K562 (cell line): ENCODE results near the gene MEX3A. TPM values are rescaled to one million over a fixed set of nuclear protein-coding genes. Genes with fewer than 3 reads are reported as not detected.
A peak's percentile ranks its signal among the peaks of the same experiment; 100 is the strongest.

Experiments used
- ATAC-seq: fragments of 200-7000 bp; cut with Tn5 transposase; 3 replicates; pipeline ENCODE4 v1.9.1; 2020; ENCODE audit warnings: moderate library complexity
- BruUV-seq: library from RNA; stranded (reverse); fragments of 400-500 nt; replicated peaks from 2 replicates; lab custom pipeline; 2021; lab: Mats Ljungman, UMichigan
- CTCF ChIA-PET: fragments of 300-600 bp; formaldehyde crosslinking; extraction: SDS; loops from one replicate; lab custom pipeline; 2021; ENCODE audit warnings: low intra/inter-chr PET ratio; lab: Yijun Ruan, JAX
- POLR2A ChIA-PET: fragments of 300-600, 350-650 bp; sonication (Branson Sonifier 250); formaldehyde crosslinking; extraction: SDS; loops from one replicate; lab custom pipeline; 2021; ENCODE audit warnings: antibody characterized with exemption, inconsistent platforms; lab: Yijun Ruan, JAX
- DNase-seq, 4 experiments: peaks; one replicate each; pipeline versions ENCODE4 v3.0.0 to v3.0.0-alpha.2; 2011 to 2018; ENCODE audit warnings: low spot score in 3 of 4, mixed read lengths in 3 of 4; ENCODE audit errors: extremely low read depth in 1 of 4
- FAIRE-seq: peaks from 2 replicates; lab custom pipeline; 2011; peaks lifted over from hg19 to GRCh38; lab: Jason Lieb, UNC
- H2AFZ ChIP-seq: 2 replicates; pipeline ENCODE4 v1.6.0; 2011; ENCODE audit warnings: low read depth, low read length, control low read depth, inconsistent platforms
- H3K27ac ChIP-seq: fragments of 200-600 bp; 3 replicates; pipeline ENCODE4 v1.8.0; 2011; ENCODE audit warnings: low read depth, mild to moderate bottlenecking, control low read depth, inconsistent platforms, low read length, moderate library complexity, mixed read lengths; ENCODE audit errors: extremely low read depth
- H3K27me3 ChIP-seq, 2 experiments: fragments of 300-600 bp in 1 of 2; 2 replicates in 1 of 2; 3 replicates in 1 of 2; pipeline versions ENCODE4 v1.6.0 to v1.8.0; 2011; ENCODE audit warnings: inconsistent platforms in 2 of 2, low read length in 2 of 2, mild to moderate bottlenecking in 1 of 2, mixed read lengths in 1 of 2, moderate library complexity in 1 of 2; ENCODE audit not compliant: control insufficient read depth in 2 of 2, insufficient read depth in 2 of 2
- H3K36me3 ChIP-seq: fragments of 300-600 bp; 3 replicates; pipeline ENCODE4 v1.8.0; 2011; ENCODE audit warnings: mild to moderate bottlenecking, low read length, inconsistent platforms; ENCODE audit not compliant: control insufficient read depth, insufficient read depth
- H3K4me1 ChIP-seq, 2 experiments: fragments of 200-600 bp in 1 of 2; replicated peaks in 1 of 2; 2 replicates in 1 of 2; 3 replicates in 1 of 2; pipeline versions ENCODE4 v1.5.1 to v1.8.0; 2011; ENCODE audit warnings: inconsistent platforms in 2 of 2, low read length in 2 of 2, mild to moderate bottlenecking in 1 of 2, mixed read lengths in 1 of 2, moderate library complexity in 1 of 2; ENCODE audit not compliant: control insufficient read depth in 2 of 2, insufficient read depth in 2 of 2
- H3K4me2 ChIP-seq: 2 replicates; pipeline ENCODE4 v1.6.1; 2011; ENCODE audit warnings: low read length, control low read depth, inconsistent platforms, mixed read lengths; ENCODE audit not compliant: insufficient read depth
- H3K4me3 ChIP-seq: fragments of 200-600 bp; sonication (generic), shearing (Covaris generic); 2 replicates; pipeline ENCODE4 v1.5.1; 2016; ENCODE audit warnings: control low read depth, inconsistent platforms
- H3K79me2 ChIP-seq: fragments of 200-600 bp; 3 replicates; pipeline ENCODE4 v1.8.0; 2011; ENCODE audit warnings: low read length, inconsistent platforms; ENCODE audit not compliant: control insufficient read depth, insufficient read depth
- H3K9ac ChIP-seq, 2 experiments: 2 replicates each; pipeline versions ENCODE4 v1.6.0 to v1.6.1; 2011; ENCODE audit warnings: low read depth in 2 of 2, low read length in 2 of 2, control low read depth in 1 of 2, inconsistent platforms in 1 of 2, mild to moderate bottlenecking in 1 of 2, mixed read lengths in 1 of 2; ENCODE audit not compliant: insufficient read depth in 1 of 2
- H3K9me1 ChIP-seq: one replicate; pipeline ENCODE4 v1.6.0; 2011; ENCODE audit warnings: inconsistent platforms, mild to moderate bottlenecking, low read length, moderate library complexity; ENCODE audit not compliant: control insufficient read depth, insufficient read depth
- H3K9me3 ChIP-seq: replicated peaks from 2 replicates; pipeline ENCODE4 v1.5.1; 2011; ENCODE audit warnings: low read depth, low read length, inconsistent platforms; ENCODE audit not compliant: control insufficient read depth, insufficient read depth
- H4K20me1 ChIP-seq: replicated peaks from 2 replicates; pipeline ENCODE4 v1.6.1; 2011; ENCODE audit warnings: low read length, inconsistent platforms, mixed read lengths; ENCODE audit not compliant: control insufficient read depth, insufficient read depth
- CBX1 ChIP-seq: sonication (generic); IDR thresholded peaks from 2 replicates; pipeline ENCODE4 v1.6.1; 2016; ENCODE audit warnings: antibody characterized with exemption, low read depth, mild to moderate bottlenecking
- CHD1 ChIP-seq: fragments of 200-600 bp; sonication (generic); IDR thresholded peaks from one replicate; pipeline ENCODE4 v1.6.1; 2012; ENCODE audit warnings: mild to moderate bottlenecking, moderate library complexity, low read length, inconsistent platforms
- KLF16 ChIP-seq: IDR thresholded peaks from 2 replicates; pipeline ENCODE4 v1.6.1; 2016; ENCODE audit warnings: antibody characterized with exemption
- MCM7 ChIP-seq, 2 experiments: fragments of 450-650 bp; IDR thresholded peaks; 2 replicates each; pipeline ENCODE4 v1.6.1; 2016 to 2018
- NR4A1 ChIP-seq, 2 experiments: fragments of 250-450 bp in 1 of 2; fragments of 450-650 bp in 1 of 2; sonication (Bioruptor Pico) in 1 of 2; IDR thresholded peaks; 2 replicates each; pipeline versions ENCODE4 v1.4.0 to v1.6.1; 2016 to 2020; ENCODE audit warnings: mild to moderate bottlenecking in 2 of 2, missing compliant biosample characterization in 1 of 2, missing genetic modification characterization in 1 of 2, moderate library complexity in 1 of 2
- RAD51 ChIP-seq: fragments of 450-650 bp; IDR thresholded peaks from 2 replicates; pipeline ENCODE4 v1.7.1; 2016; ENCODE audit warnings: low read depth, mild to moderate bottlenecking, borderline replicate concordance
- SMC3 ChIP-seq: conservative IDR thresholded peaks from 2 replicates; pipeline ENCODE4 v1.6.1; 2011; ENCODE audit warnings: low read depth, low read length, improper control_type of control experiment; ENCODE audit not compliant: insufficient read depth
- ZNF584 ChIP-seq: fragments of 200-800 bp; sonication (Bioruptor generic); IDR thresholded peaks from 2 replicates; pipeline ENCODE4 v1.6.1; 2016; ENCODE audit warnings: low read depth, mild to moderate bottlenecking, missing genetic modification characterization, missing compliant biosample characterization
- ZNF644 ChIP-seq: fragments of 200-800 bp; sonication (Bioruptor generic); IDR thresholded peaks from 2 replicates; pipeline ENCODE4 v1.6.1; 2016; ENCODE audit warnings: low read depth, missing genetic modification characterization, missing compliant biosample characterization
- WGBS: fragments of 100-300 bp; shearing (Covaris generic); methylation state at CpG from one replicate; pipeline ENCODE4 v1.1.6; 2016; ENCODE audit warnings: low coverage, mixed read lengths; ENCODE audit not compliant: insufficient coverage; ENCODE audit errors: missing lambda C conversion rate; 5-methylcytosine and 5-hydroxymethylcytosine counted together
- in situ Hi-C: fragments of 300-500 bp; cut with MboI; formaldehyde crosslinking; loops from 4 replicates; pipeline ENCODE4 v1.15.0; 2018; ENCODE audit warnings: inconsistent platforms, mixed read lengths
- intact Hi-C: fragments of 100-400 bp; cut with micrococcal nuclease; formaldehyde crosslinking; loops from 2 replicates; pipeline ENCODE4 v1.14.2; 2022
- polyA plus RNA-seq, 8 experiments: library from polyadenylated mRNA; depleted of rRNA in 4 of 8; stranded (reverse) in 5 of 8; unstranded in 3 of 8; fragments of >200 nt; fragmentation: Nextera tagmentation in 2 of 8; fragmentation: Illumina TruSeq in 1 of 8; extraction: Ambion mirVana in 2 of 8; extraction: Trizol in 1 of 8; gene quantifications; 2 replicates each; pipeline versions ENCODE4 v1.2.1 to v1.2.3, GENCODE V29; 2011 to 2014; ENCODE audit warnings: inconsistent platforms in 1 of 8, missing spikeins in 1 of 8
- total RNA-seq, 7 experiments: library from RNA; depleted of rRNA in 6 of 7; stranded (reverse); fragments of >200 nt in 6 of 7; fragmentation: Illumina TruSeq in 2 of 7; extraction: Trizol in 2 of 7; gene quantifications; 2 replicates each; pipeline versions ENCODE4 v1.2.1 to v1.2.3, GENCODE V29; 2011 to 2021; ENCODE audit warnings: low replicate concordance in 1 of 7
- TF ChIP-seq, protein P1 (sequence below): fragments of 250-450 bp; sonication (Bioruptor Pico); IDR thresholded peaks from 2 replicates; pipeline ENCODE4 v1.4.0; 2020; ENCODE audit warnings: mild to moderate bottlenecking, moderate library complexity
- TF ChIP-seq, protein P2 (sequence below), 2 experiments: fragments of 150-350 bp in 1 of 2; IDR thresholded peaks; 2 replicates each; pipeline ENCODE4 v1.6.1; 2012 to 2016; ENCODE audit warnings: low read depth in 2 of 2, low read length in 2 of 2, mild to moderate bottlenecking in 1 of 2, moderate library complexity in 1 of 2
- TF ChIP-seq, protein P3 (sequence below): fragments of 450-650 bp; IDR thresholded peaks from 2 replicates; pipeline ENCODE4 v1.6.1; 2016
- TF ChIP-seq, protein P4 (sequence below): sonication (generic); formaldehyde crosslinking; IDR thresholded peaks from 2 replicates; pipeline ENCODE4 v1.9.0; 2022; ENCODE audit warnings: mild to moderate bottlenecking, missing genetic modification reagents

Gene MEX3A
- total and polyA plus RNA-seq, 9 of the 15 experiments (the other 6 are each of a cell fraction or from before 2014, with no cell fraction given) = 0.36 to 13.7 (median 5.2) TPM

DNA sequence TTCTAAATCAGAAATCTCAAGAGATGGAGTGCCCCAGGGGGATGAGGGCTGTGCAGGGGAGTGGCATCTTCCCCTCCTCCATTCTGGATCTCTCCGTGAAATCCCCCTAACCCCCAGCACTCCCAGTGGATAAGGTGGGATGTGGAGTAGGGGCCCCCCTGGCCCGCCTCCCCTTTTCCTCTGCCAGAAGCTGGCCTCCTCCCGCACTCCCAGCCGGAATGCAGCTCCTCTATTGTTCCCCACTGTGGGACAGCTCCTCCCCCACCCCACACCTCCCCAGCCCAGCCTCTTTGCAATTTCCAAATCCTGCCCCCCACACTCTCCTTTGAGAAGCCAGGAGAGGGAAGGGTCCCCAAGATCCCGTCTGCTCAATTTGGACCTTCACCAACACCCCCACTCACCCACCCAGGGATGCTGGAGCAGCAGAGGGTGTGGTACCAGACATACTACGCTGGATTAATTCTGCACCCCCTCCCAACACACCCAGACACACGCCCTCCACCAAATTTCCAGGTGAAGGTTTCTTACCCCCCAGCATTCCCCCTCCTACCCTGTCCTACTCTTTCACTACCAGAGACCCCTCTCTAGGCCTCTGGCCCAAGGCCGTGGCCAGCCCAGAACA, 1.9 kb downstream of the MEX3A start:
- H3K9ac ChIP-seq = peak overlapping the region; percentile 73 to 94; a peak in 1 of 4 replicates
- TF ChIP-seq RAD51 (no peak), CBX1 (no peak), NR4A1 (CRISPR knock-in tag; IDR thresholded peaks at IDR 0.05) (no peak), NR4A1 (tag; IDR thresholded peaks at IDR 0.05) (no peak), ZNF584 (no peak), SMC3 (no peak), KLF16 (no peak), ZNF644 (tag) (no peak), CHD1 (no peak), MCM7 (IDR thresholded peaks at IDR 0.05) (no peak)
- TF ChIP-seq, protein P1, sequence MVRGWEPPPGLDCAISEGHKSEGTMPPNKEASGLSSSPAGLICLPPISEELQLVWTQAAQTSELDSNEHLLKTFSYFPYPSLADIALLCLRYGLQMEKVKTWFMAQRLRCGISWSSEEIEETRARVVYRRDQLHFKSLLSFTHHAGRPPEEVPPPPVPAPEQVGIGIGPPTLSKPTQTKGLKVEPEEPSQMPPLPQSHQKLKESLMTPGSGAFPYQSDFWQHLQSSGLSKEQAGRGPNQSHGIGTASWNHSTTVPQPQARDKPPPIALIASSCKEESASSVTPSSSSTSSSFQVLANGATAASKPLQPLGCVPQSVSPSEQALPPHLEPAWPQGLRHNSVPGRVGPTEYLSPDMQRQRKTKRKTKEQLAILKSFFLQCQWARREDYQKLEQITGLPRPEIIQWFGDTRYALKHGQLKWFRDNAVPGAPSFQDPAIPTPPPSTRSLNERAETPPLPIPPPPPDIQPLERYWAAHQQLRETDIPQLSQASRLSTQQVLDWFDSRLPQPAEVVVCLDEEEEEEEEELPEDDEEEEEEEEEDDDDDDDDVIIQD = no peak
- TF ChIP-seq, protein P2, sequence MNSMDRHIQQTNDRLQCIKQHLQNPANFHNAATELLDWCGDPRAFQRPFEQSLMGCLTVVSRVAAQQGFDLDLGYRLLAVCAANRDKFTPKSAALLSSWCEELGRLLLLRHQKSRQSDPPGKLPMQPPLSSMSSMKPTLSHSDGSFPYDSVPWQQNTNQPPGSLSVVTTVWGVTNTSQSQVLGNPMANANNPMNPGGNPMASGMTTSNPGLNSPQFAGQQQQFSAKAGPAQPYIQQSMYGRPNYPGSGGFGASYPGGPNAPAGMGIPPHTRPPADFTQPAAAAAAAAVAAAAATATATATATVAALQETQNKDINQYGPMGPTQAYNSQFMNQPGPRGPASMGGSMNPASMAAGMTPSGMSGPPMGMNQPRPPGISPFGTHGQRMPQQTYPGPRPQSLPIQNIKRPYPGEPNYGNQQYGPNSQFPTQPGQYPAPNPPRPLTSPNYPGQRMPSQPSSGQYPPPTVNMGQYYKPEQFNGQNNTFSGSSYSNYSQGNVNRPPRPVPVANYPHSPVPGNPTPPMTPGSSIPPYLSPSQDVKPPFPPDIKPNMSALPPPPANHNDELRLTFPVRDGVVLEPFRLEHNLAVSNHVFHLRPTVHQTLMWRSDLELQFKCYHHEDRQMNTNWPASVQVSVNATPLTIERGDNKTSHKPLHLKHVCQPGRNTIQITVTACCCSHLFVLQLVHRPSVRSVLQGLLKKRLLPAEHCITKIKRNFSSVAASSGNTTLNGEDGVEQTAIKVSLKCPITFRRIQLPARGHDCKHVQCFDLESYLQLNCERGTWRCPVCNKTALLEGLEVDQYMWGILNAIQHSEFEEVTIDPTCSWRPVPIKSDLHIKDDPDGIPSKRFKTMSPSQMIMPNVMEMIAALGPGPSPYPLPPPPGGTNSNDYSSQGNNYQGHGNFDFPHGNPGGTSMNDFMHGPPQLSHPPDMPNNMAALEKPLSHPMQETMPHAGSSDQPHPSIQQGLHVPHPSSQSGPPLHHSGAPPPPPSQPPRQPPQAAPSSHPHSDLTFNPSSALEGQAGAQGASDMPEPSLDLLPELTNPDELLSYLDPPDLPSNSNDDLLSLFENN (IDR thresholded peaks at IDR 0.05; ENCODE audit: low read depth in 2 of 2, low read length in 2 of 2) = no peak
- TF ChIP-seq, protein P3, sequence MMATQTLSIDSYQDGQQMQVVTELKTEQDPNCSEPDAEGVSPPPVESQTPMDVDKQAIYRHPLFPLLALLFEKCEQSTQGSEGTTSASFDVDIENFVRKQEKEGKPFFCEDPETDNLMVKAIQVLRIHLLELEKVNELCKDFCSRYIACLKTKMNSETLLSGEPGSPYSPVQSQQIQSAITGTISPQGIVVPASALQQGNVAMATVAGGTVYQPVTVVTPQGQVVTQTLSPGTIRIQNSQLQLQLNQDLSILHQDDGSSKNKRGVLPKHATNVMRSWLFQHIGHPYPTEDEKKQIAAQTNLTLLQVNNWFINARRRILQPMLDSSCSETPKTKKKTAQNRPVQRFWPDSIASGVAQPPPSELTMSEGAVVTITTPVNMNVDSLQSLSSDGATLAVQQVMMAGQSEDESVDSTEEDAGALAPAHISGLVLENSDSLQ = no peak
- TF ChIP-seq, protein P4, sequence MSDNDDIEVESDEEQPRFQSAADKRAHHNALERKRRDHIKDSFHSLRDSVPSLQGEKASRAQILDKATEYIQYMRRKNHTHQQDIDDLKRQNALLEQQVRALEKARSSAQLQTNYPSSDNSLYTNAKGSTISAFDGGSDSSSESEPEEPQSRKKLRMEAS (CRISPR knock-in tag) = no peak

More for the DNA sequence above, 1.9 kb downstream of the MEX3A start:
- no peak for ATAC-seq
- no peak for DNase-seq
- no TSS peak for BruUV-seq
- no peak for FAIRE-seq
- H3K9me1 ChIP-seq = peaks cover 2% of the 10 kb centered on the region
- no peak overlapping the region for H3K27ac ChIP-seq
- H3K4me1 ChIP-seq = peaks cover 22 to 43% of the 10 kb centered on the region in 2 experiments
- 65% methylated on average over 4 of the region's 8 CpGs for WGBS
- H3K4me3 ChIP-seq = peak overlapping the region; percentile 55; the same call in 1 of the 2 replicates
- peaks cover 23% of the 10 kb centered on the region; the same call in 1 of the 3 replicates for H3K36me3 ChIP-seq
- CTCF ChIA-PET = no interaction called here
- peak overlapping the region; percentile 85 for H3K4me2 ChIP-seq
- no peaks in the 10 kb centered on the region for H3K9me3 ChIP-seq
- H3K79me2 ChIP-seq = peaks cover 15% of the 10 kb centered on the region
- POLR2A ChIA-PET = interaction anchor here (0.6 to 0.7 kb wide), 2 partner anchors 8 to 19 kb away, joined by 3 read pairs; partner anchors contain the start of gene RAB25
- in situ Hi-C loops = no loop called here
- intact Hi-C loops = loop anchor here (10.0 kb wide), 1 partner anchor 284 kb away; the partner anchor contains the start of gene RHBG
- no peaks in the 10 kb centered on the region for H4K20me1 ChIP-seq
- H2AFZ ChIP-seq = no peak overlapping the region
- H3K27me3 ChIP-seq = no peaks in the 10 kb centered on the region
